Measurements from ENCODE around the gene FAM83G. TPM values are rescaled to one million over a fixed set of nuclear protein-coding genes. Genes with fewer than 3 reads are reported as not detected.

FAM83G gene
- total RNA-seq, 1 experiment from 2014 or later, result 31.4 TPM

DNA sequence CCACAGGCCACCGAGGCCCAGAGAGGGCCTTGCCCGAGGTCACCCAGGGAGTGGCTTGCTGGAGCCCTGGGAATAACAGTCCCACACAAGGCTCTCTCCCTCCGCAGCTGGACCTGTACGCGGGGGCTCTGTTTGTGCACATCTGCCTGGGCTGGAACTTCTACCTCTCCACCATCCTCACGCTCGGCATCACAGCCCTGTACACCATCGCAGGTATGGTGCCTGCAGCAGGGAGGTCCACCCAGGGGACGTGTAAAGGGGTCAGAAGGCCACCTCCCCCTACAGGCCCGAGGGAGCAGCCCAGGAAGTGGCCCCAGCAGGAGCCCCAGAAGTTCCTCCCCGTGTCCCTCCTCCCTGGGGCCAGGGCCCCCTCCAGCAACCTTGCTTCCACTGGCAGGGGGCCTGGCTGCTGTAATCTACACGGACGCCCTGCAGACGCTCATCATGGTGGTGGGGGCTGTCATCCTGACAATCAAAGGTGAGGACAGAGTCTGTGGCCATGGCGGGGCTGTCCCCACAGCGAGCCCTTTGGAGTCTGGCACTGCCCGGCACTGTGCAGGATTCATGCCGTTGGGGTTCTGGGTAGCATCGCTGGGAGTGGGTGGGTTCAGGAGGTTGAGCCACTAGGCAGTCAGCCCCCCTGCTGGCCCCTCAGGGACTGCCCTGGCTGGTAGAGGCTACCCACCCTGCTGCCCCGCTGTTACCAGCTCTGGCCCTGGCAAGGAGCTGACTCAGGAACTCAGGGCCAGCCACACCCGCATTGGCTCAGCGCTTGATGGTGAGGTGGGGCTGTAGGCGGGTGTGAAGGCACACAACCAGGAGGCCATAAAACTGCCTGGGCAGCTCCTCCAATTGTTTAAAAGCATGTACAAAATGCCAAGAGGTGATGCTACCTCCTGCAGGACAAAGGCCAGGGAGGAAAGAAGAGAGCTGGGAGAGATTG is 35.3 kb downstream of the FAM83G start:
- Mint-ChIP-seq H3K4me1 (peaks cover 34% of the 10 kb centered on the region), H3K27me3 (ENCODE audit: low read depth) (no peaks in the 10 kb centered on the region), H3K36me3 (peaks cover 15% of the 10 kb centered on the region), H3K27ac (peak overlapping the region; percentile 93), H3K4me3 (no peak overlapping the region), H3K9me3 (no peaks in the 10 kb centered on the region)
- DNase-seq (ENCODE audit: low spot score), result no peak
- POLR2A ChIA-PET, result no interaction called here
- no peak for TF ChIP-seq MXD4 (CRISPR knock-in tag; IDR thresholded peaks at IDR 0.05; ENCODE audit: borderline replicate concordance)
- TF ChIP-seq ZNF396 (CRISPR knock-in tag; IDR thresholded peaks at IDR 0.05; ENCODE audit: borderline replicate concordance), result no peak
- no peak for TF ChIP-seq ZNF219 (CRISPR knock-in tag; IDR thresholded peaks at IDR 0.05; ENCODE audit: borderline replicate concordance)
- no peak for TF ChIP-seq E2F4 (CRISPR knock-in tag; IDR thresholded peaks at IDR 0.05; ENCODE audit: borderline replicate concordance, low read depth)
- no peak for TF ChIP-seq ESRRA (CRISPR knock-in tag; IDR thresholded peaks at IDR 0.05; ENCODE audit: borderline replicate concordance)
- TF ChIP-seq, protein P1, sequence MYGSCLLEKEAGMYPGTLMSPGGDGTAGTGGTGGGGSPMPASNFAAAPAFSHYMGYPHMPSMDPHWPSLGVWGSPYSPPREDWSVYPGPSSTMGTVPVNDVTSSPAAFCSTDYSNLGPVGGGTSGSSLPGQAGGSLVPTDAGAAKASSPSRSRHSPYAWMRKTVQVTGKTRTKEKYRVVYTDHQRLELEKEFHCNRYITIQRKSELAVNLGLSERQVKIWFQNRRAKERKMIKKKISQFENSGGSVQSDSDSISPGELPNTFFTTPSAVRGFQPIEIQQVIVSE (CRISPR knock-in tag; IDR thresholded peaks at IDR 0.05; ENCODE audit: borderline replicate concordance), result no peak
- TF ChIP-seq SP1 (CRISPR knock-in tag; conservative IDR thresholded peaks at IDR 0.05), result no peak
- no peak for TF ChIP-seq RORB (CRISPR knock-in tag; IDR thresholded peaks at IDR 0.05)
- TF ChIP-seq, protein P2, sequence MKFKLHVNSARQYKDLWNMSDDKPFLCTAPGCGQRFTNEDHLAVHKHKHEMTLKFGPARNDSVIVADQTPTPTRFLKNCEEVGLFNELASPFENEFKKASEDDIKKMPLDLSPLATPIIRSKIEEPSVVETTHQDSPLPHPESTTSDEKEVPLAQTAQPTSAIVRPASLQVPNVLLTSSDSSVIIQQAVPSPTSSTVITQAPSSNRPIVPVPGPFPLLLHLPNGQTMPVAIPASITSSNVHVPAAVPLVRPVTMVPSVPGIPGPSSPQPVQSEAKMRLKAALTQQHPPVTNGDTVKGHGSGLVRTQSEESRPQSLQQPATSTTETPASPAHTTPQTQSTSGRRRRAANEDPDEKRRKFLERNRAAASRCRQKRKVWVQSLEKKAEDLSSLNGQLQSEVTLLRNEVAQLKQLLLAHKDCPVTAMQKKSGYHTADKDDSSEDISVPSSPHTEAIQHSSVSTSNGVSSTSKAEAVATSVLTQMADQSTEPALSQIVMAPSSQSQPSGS (CRISPR knock-in tag; IDR thresholded peaks at IDR 0.05; ENCODE audit: borderline replicate concordance, low read depth), result no peak
- TF ChIP-seq HMGA2 (CRISPR knock-in tag; IDR thresholded peaks at IDR 0.05), result no peak
- no peak for TF ChIP-seq NR1H2 (CRISPR knock-in tag; IDR thresholded peaks at IDR 0.05)
- no peak for TF ChIP-seq GTF2I (CRISPR knock-in tag; conservative IDR thresholded peaks at IDR 0.05)
- no peak for TF ChIP-seq USF1 (CRISPR knock-in tag; IDR thresholded peaks at IDR 0.05)
- no peak for TF ChIP-seq ATF3 (CRISPR knock-in tag; conservative IDR thresholded peaks at IDR 0.05)
- ATAC-seq, result no peak
- CTCF ChIA-PET, result interaction anchor here (1.0 to 1.2 kb wide), 2 partner anchors 8 to 17 kb away, joined by 3 to 7 read pairs; partner anchors contain the start of gene SLC5A10

GRCh38 chr17:18968345-18968744 is 36.2 kb downstream of the FAM83G start:
- ChIA-PET POLR2A (no interaction called here), CTCF (interaction anchor here (0.7 to 1.0 kb wide), 2 partner anchors 8 to 16 kb away, joined by 3 read pairs; partner anchors contain the start of gene SLC5A10)
- H3K36me3 Mint-ChIP-seq, result peaks cover 14% of the 10 kb centered on the region
- H3K27ac Mint-ChIP-seq, result peak overlapping the region; percentile 93
- no peak overlapping the region for H3K4me3 Mint-ChIP-seq
- H3K27me3 Mint-ChIP-seq (ENCODE audit: low read depth), result no peaks in the 10 kb centered on the region
- no peak for DNase-seq (ENCODE audit: low spot score)
- no peak; the same call in 1 of the 2 replicates for ATAC-seq
- H3K4me1 Mint-ChIP-seq, result peaks cover 34% of the 10 kb centered on the region
- H3K9me3 Mint-ChIP-seq, result no peaks in the 10 kb centered on the region
- TF ChIP-seq ETV6 (CRISPR knock-in tag; IDR thresholded peaks at IDR 0.05) (no peak), TP53 (CRISPR knock-in tag; IDR thresholded peaks at IDR 0.05) (no peak), KAT7 (CRISPR knock-in tag; IDR thresholded peaks at IDR 0.05; ENCODE audit: borderline replicate concordance) (no peak), FOXK1 (CRISPR knock-in tag; IDR thresholded peaks at IDR 0.05) (no peak), RELA (CRISPR knock-in tag; IDR thresholded peaks at IDR 0.05; ENCODE audit: borderline replicate concordance) (no peak), ZNF263 (CRISPR knock-in tag; IDR thresholded peaks at IDR 0.05; ENCODE audit: low read depth) (no peak), NR1H2 (CRISPR knock-in tag; IDR thresholded peaks at IDR 0.05) (no peak)
- TF ChIP-seq, protein P3, sequence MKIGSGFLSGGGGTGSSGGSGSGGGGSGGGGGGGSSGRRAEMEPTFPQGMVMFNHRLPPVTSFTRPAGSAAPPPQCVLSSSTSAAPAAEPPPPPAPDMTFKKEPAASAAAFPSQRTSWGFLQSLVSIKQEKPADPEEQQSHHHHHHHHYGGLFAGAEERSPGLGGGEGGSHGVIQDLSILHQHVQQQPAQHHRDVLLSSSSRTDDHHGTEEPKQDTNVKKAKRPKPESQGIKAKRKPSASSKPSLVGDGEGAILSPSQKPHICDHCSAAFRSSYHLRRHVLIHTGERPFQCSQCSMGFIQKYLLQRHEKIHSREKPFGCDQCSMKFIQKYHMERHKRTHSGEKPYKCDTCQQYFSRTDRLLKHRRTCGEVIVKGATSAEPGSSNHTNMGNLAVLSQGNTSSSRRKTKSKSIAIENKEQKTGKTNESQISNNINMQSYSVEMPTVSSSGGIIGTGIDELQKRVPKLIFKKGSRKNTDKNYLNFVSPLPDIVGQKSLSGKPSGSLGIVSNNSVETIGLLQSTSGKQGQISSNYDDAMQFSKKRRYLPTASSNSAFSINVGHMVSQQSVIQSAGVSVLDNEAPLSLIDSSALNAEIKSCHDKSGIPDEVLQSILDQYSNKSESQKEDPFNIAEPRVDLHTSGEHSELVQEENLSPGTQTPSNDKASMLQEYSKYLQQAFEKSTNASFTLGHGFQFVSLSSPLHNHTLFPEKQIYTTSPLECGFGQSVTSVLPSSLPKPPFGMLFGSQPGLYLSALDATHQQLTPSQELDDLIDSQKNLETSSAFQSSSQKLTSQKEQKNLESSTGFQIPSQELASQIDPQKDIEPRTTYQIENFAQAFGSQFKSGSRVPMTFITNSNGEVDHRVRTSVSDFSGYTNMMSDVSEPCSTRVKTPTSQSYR (CRISPR knock-in tag; IDR thresholded peaks at IDR 0.05), result no peak
